HepG2 (cell line): ENCODE measurements around the gene JAK2. TPM values are rescaled to one million over a fixed set of nuclear protein-coding genes. Genes with fewer than 3 reads are reported as not detected.

Experiments
- ARNT2 ChIP-seq: sonication (generic); formaldehyde crosslinking; IDR thresholded peaks from 2 replicates; pipeline ENCODE4 v1.8.0; 2022; ENCODE audit warnings: mild to moderate bottlenecking, low read depth, missing genetic modification reagents, moderate library complexity
- HNF1A ChIP-seq, 2 experiments: sonication (generic) in 1 of 2; formaldehyde crosslinking in 1 of 2; IDR thresholded peaks; 2 replicates each; pipeline versions ENCODE4 v1.4.0 to v1.6.1; 2016 to 2020; ENCODE audit warnings: borderline replicate concordance in 1 of 2, low read depth in 1 of 2, mild to moderate bottlenecking in 1 of 2, missing genetic modification reagents in 1 of 2
- KDM3A ChIP-seq: IDR thresholded peaks from 2 replicates; pipeline ENCODE4 v1.6.1; 2018; ENCODE audit warnings: low read depth, missing compliant biosample characterization
- MED1 ChIP-seq: sonication (generic); formaldehyde crosslinking; IDR thresholded peaks from 2 replicates; pipeline ENCODE4 v1.4.0; 2020; ENCODE audit warnings: missing genetic modification reagents
- NFYC ChIP-seq: IDR thresholded peaks from 2 replicates; pipeline ENCODE4 v1.6.1; 2016; ENCODE audit warnings: missing genetic modification reagents, missing compliant biosample characterization
- NPAS2 ChIP-seq: sonication (generic); formaldehyde crosslinking; IDR thresholded peaks from 2 replicates; pipeline ENCODE4 v1.8.0; 2022; ENCODE audit warnings: mild to moderate bottlenecking, missing genetic modification reagents, borderline replicate concordance
- RXRA ChIP-seq: sonication (generic); formaldehyde crosslinking; IDR thresholded peaks from 2 replicates; pipeline ENCODE4 v1.5.1; 2020; ENCODE audit warnings: missing genetic modification reagents
- SMYD3 ChIP-seq: sonication (generic); formaldehyde crosslinking; IDR thresholded peaks from 2 replicates; pipeline ENCODE4 v1.8.1; 2023; ENCODE audit warnings: mild to moderate bottlenecking, missing genetic modification reagents
- TAF15 ChIP-seq: fragments of 200-400 bp; formaldehyde crosslinking; IDR thresholded peaks from one replicate; pipeline ENCODE4 v1.6.1; 2018; ENCODE audit warnings: mild to moderate bottlenecking, low read depth, low read length; ENCODE audit not compliant: poor library complexity, severe bottlenecking
- TFDP2 ChIP-seq: sonication (generic); formaldehyde crosslinking; IDR thresholded peaks from 2 replicates; pipeline ENCODE4 v1.4.0; 2020; ENCODE audit warnings: missing genetic modification reagents
- ZFP36L2 ChIP-seq: sonication (generic); formaldehyde crosslinking; IDR thresholded peaks from 2 replicates; pipeline ENCODE4 v1.4.0; 2020; ENCODE audit warnings: missing genetic modification reagents
- ZFP62 ChIP-seq: sonication (generic); formaldehyde crosslinking; IDR thresholded peaks from 2 replicates; pipeline ENCODE4 v1.4.0; 2020; ENCODE audit warnings: missing genetic modification reagents
- ZFP91 ChIP-seq: sonication (generic); formaldehyde crosslinking; IDR thresholded peaks from 2 replicates; pipeline ENCODE4 v1.9.0; 2022; ENCODE audit warnings: missing genetic modification reagents, mild to moderate bottlenecking, borderline replicate concordance
- ZNF232 ChIP-seq: sonication (generic); formaldehyde crosslinking; IDR thresholded peaks from 2 replicates; pipeline ENCODE4 v1.4.0; 2020; ENCODE audit warnings: missing genetic modification reagents, borderline replicate concordance
- ZNF256 ChIP-seq: sonication (generic); formaldehyde crosslinking; conservative IDR thresholded peaks from 2 replicates; pipeline ENCODE4 v1.4.0; 2020; ENCODE audit warnings: missing genetic modification reagents
- ZNF292 ChIP-seq: sonication (generic); formaldehyde crosslinking; IDR thresholded peaks from 2 replicates; pipeline ENCODE4 v1.8.1; 2022; ENCODE audit warnings: mild to moderate bottlenecking, low read depth, missing genetic modification reagents, borderline replicate concordance
- ZNF564 ChIP-seq: sonication (generic); formaldehyde crosslinking; IDR thresholded peaks from 2 replicates; pipeline ENCODE4 v1.8.1; 2023; ENCODE audit warnings: mild to moderate bottlenecking, missing genetic modification reagents
- ZNF615 ChIP-seq: sonication (generic); formaldehyde crosslinking; IDR thresholded peaks from 2 replicates; pipeline ENCODE4 v1.5.0; 2020; ENCODE audit warnings: mild to moderate bottlenecking, missing genetic modification reagents, borderline replicate concordance
- ZSCAN9 ChIP-seq: IDR thresholded peaks from 2 replicates; pipeline ENCODE4 v1.6.1; 2016; ENCODE audit warnings: borderline replicate concordance
- polyA plus RNA-seq, 8 experiments: library from polyadenylated mRNA; depleted of rRNA in 3 of 8; stranded (reverse) in 7 of 8; unstranded in 1 of 8; fragments of >200 nt; fragmentation: Illumina TruSeq in 4 of 8; extraction: Trizol in 4 of 8; gene quantifications; 2 replicates each; pipeline versions ENCODE4 v1.2.1 to v1.2.3, GENCODE V29; 2011 to 2016; ENCODE audit warnings: low read depth in 4 of 8, missing spikeins in 1 of 8, mixed read lengths in 1 of 8; ENCODE audit not compliant: insufficient read depth in 1 of 8
- total RNA-seq, 5 experiments: library from RNA; depleted of rRNA; stranded (reverse); fragments of >200 nt; fragmentation: Illumina TruSeq; extraction: Trizol; gene quantifications; 2 replicates each; pipeline ENCODE4 v1.2.3, GENCODE V29; 2016; ENCODE audit warnings: low read depth in 1 of 5

Gene JAK2
- total and polyA plus RNA-seq, 2 of the 13 experiments (the other 11 are each of a cell fraction or from before 2014, with no cell fraction given), result 1.1 to 4.1 TPM

- no peak for TF ChIP-seq SMYD3 (CRISPR knock-in tag)
- no peak for TF ChIP-seq TAF15
- peak; percentile 43; the same call in 1 of the 2 replicates for TF ChIP-seq RXRA
- no peak for TF ChIP-seq HNF1A (IDR thresholded peaks at IDR 0.05; ENCODE audit: low read depth)
- peak; percentile 39; the same call in 1 of the 2 replicates for TF ChIP-seq HNF1A (CRISPR knock-in tag; IDR thresholded peaks at IDR 0.05; ENCODE audit: borderline replicate concordance)
- TF ChIP-seq ZNF256 (CRISPR knock-in tag), result peak; percentile 66; the same call in 1 of the 2 replicates
- TF ChIP-seq ZSCAN9, result no peak; the same call in 1 of the 2 replicates
- TF ChIP-seq TFDP2 (CRISPR knock-in tag), result peak; percentile 40; the same call in 1 of the 2 replicates
- TF ChIP-seq MED1 (CRISPR knock-in tag), result peak; percentile 76
- TF ChIP-seq ZFP91 (CRISPR knock-in tag), result peak; percentile 89; the same call in 1 of the 2 replicates
- TF ChIP-seq ZNF232 (CRISPR knock-in tag), result peak; percentile 67; the same call in 1 of the 2 replicates
- TF ChIP-seq ARNT2 (CRISPR knock-in tag), result peak; percentile 34; the same call in 1 of the 2 replicates
- peak; percentile 61 for TF ChIP-seq ZNF564
- TF ChIP-seq ZNF292 (CRISPR knock-in tag), result peak; percentile 29; the same call in 1 of the 2 replicates
- no peak for TF ChIP-seq ZFP62 (CRISPR knock-in tag)
- TF ChIP-seq KDM3A (CRISPR knock-in tag), result no peak; the same call in 1 of the 2 replicates
- TF ChIP-seq NPAS2 (CRISPR knock-in tag), result no peak
- TF ChIP-seq ZNF615 (CRISPR knock-in tag), result no peak
- no peak for TF ChIP-seq NFYC (CRISPR knock-in tag)
- no peak for TF ChIP-seq ZFP36L2 (CRISPR knock-in tag)
Observed at GRCh38 chr9:4984621-4985385, at the start of gene JAK2 (continued).
